GM12801 (cell line): ENCODE data around the gene MPL.

Source experiments
- TF ChIP-seq, protein P1 (sequence below): IDR thresholded peaks from one replicate; pipeline ENCODE4 v1.5.1; 2011; ENCODE audit warnings: control low read depth; ENCODE audit not compliant: insufficient read length; ENCODE audit errors: extremely low read depth

MPL gene

DNA sequence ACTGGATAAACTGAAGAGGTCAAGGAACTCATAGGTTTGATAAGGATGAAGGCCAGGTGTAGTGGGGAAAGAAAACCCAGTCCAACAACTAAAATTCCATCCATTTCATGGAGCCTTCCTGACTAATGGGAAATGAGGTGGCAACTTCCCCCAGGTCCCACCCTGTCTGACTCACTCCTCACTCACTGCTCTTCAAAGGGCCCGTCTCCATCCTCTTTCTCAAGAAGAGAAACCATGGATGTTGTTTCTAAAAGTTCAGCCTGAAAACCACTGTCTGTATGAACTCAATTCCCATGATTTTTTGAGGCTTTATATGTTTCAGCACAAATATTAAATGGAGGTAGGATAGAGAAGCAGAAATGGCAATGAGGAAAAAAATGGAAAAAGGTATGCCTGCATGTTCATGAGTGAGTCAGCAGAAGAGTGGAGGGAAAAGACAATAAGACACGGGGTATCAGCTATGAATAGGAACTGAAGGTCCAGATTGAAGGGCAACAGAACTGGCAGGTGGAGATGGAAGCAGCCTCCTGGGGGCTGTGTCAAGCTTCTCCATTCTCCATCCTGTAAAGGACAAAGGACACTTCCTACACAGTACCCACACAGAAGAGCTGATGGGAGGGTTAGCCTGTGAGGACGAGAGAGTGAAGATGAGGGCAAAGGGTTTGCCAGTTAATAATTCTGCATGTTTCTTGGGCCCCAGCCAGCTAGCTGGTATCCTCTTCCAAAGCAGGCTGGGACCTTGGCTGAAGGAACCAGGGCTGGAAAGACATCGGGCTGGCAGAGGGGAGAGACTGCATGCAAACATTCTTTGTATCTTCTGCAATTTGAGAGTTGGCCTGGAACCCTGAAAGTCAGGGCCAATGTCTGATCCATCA, 35.7 kb downstream of the MPL start:
- TF ChIP-seq, protein P1, sequence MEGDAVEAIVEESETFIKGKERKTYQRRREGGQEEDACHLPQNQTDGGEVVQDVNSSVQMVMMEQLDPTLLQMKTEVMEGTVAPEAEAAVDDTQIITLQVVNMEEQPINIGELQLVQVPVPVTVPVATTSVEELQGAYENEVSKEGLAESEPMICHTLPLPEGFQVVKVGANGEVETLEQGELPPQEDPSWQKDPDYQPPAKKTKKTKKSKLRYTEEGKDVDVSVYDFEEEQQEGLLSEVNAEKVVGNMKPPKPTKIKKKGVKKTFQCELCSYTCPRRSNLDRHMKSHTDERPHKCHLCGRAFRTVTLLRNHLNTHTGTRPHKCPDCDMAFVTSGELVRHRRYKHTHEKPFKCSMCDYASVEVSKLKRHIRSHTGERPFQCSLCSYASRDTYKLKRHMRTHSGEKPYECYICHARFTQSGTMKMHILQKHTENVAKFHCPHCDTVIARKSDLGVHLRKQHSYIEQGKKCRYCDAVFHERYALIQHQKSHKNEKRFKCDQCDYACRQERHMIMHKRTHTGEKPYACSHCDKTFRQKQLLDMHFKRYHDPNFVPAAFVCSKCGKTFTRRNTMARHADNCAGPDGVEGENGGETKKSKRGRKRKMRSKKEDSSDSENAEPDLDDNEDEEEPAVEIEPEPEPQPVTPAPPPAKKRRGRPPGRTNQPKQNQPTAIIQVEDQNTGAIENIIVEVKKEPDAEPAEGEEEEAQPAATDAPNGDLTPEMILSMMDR = no peak

DNA sequence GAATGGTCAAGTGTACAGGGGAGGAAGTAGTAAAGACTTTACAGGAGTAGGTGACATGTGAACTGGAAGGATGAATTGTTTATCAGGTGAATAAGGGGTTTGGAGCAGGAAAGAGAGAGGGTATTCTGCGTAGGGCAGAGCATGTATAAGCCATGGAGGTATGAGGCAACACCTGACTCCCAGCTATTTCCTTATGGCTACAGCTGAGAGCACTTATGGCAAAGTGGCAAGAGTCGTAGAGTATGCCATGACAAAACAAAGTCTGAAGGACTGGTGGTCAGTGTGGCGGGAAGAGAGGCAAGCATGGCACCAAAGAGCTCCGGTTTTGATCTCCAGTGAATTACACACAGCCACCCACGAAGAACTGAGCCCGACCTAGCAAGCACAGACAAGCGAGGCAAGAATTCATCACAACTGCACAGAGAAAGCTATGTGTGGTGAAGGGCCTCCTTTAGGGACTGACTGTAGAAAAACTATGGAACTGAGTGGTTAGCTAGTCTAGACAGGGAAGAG, 39.2 kb downstream of the MPL start:
- TF ChIP-seq, protein P1 = no peak

DNA sequence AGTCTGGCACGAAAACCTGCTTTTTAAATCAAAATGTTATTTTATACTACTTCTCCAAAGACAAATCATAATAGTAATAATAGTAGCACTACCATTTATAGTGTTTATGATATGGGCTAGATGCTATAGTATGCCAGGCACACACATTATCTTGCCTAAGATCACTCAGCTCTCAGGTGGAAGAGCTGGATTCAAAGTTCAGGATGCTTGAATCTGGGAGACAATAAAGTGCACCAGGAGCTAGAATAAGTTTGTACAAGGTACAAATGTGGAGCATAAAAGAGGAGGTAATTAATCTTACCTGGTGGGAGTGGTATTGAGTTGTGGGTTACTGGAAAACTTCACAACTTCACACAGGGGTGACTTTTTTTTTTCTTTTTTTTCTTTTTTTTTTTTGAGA, 40.2 kb downstream of the MPL start:
- TF ChIP-seq, protein P1 = no peak

DNA sequence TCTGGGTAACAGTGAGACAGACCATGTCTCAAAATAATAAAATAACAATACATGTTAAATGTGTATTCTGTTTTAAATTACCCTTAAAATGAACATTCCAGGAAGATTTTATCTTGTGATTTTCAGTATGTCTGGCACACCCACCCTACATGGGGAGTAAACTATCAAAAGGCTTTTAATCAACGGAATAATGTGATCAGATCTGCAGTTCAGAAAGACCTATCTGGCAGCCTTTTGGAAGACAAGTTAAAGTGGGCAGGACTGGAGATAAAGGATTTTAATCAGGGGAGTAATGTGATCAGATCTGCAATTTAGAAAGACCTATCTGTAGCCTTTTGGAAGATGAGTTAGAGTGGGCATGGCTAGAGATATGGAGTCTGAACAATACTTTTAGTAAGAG, 41.9 kb downstream of the MPL start:
- TF ChIP-seq, protein P1 = no peak

DNA sequence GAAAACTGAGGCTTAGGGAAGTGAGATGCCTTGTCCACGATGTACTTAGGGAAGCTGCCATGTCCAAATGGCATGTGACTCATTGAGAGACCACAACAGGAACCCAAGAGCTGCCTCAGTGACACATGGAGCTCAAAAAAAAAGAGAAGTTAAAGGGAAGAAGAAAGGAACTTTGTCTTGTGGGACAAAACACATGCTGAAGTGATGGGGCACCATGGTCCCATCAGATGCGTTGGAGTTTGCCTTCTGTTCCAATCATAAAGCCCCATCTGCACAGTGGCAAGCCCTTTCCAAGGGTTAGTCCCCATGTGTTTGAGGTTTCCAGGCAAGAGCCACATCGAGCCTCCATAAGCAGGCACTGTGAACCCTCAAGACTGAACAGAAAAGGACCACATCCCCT, 44.0 kb downstream of the MPL start:
- TF ChIP-seq, protein P1 = no peak

DNA sequence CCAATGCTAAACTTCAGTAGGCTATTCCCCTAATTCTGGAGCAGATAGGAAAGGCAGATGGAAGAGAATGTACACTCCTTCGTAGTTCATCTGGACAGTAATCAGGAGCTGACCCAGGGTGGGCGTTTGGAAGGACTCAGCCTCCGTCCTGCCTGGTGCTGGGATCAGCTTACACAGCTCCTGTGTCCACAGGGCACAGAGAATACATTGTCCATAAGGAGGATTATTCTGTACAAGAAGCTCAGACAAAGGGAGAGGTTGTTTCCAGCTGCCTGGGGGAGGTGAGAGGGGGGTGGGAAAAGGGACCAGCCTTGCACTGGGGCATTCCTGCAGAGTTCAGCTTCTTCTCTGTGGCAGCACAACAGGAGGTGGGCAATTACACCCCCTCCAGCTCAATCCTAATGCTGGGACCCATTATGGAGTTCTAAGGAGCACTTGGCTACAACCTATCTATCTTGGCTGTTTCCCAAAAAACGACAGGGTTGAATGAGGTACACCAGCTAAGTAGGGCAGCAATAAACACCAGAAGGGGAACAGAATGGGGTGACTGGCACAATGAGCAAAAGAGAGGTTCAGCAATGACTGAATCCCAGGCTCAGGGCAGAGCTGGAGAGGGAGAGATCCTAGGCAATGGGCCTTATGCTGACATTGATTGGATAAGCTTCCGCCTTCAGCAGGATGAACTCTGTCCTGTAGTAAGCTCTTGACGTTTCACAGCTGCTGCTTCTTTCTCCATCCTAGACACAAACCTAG, 44.6 kb downstream of the MPL start:
- TF ChIP-seq, protein P1 = no peak

DNA sequence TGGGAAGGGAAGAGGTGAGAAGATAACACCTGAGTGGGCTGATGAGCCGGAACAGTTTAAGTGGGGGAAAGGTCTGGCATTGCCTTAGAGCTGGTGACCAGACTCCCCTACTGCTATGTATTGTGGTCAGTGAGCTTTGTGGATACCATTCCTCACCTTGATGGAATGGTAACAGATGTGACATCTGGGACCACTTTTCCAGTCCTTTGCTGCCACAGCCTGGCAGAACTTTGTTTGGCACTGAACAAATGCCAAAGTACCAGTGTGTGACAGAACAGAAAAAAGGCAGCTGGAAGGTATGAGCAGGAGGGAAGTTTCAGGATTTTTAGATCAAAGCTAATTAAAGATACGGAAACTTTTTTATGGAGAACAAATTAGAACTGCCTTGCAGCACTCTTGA, 45.8 kb downstream of the MPL start:
- TF ChIP-seq, protein P1 = no peak
